ENCODE measurements around the gene MOB3B.
"Not testable (repeated sequence)": the region's sequence is repeated elsewhere in the genome, so short reads cannot be mapped to it uniquely, and the experiment has no call there.

MOB3B gene

GRCh38 chr9:27514551-27514950, 15.1 kb downstream of the MOB3B start:
- no peak for DNase-seq

GRCh38 chr9:27511771-27512170, 17.8 kb downstream of the MOB3B start:
- no peak for DNase-seq

DNA sequence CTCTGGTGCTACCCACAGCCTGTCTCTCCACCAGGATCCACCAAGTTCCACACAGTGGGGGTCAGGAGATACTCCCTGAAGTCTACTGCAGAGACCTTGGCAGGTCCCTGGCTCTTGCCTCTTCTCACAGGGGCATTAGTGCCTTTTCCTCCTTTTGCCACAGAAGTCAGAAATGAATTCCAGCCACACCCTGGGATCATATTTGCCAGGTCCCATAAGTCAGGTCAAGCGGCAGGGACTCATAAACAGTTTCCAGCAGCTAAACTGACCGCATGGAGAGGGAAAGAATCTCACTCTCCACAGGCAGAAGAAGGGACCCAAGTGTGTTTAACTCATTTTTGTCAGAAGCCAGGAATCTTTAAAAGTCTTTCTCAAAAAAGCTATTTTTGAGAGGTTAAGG, 18.8 kb downstream of the MOB3B start:
- no peak for DNase-seq

DNA sequence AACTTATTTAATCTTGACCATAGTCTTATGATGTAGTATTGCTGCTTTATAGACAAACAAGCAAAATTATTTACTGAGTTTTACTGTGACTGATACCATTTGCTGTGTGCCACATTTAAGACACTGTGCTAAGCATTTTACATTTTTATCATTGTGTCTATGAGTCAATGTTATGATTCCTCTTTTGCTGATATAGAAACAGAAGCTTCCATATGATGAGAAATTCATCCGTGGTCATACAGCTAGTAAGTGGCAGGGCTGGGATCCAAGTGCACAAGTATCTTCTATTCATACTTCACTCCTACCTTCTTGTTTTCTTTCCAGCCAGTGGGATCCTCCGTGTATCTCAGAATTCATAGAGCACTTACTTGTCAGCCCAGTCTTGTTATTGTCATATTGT, 22.6 kb downstream of the MOB3B start:
- DNase-seq = no peak

GRCh38 chr9:27505744-27506161, 23.9 kb downstream of the MOB3B start:
- no peak for DNase-seq

GRCh38 chr9:27504259-27504658, 25.4 kb downstream of the MOB3B start:
- DNase-seq = no peak

GRCh38 chr9:27503623-27504022, 26.0 kb downstream of the MOB3B start:
- no peak for DNase-seq

GRCh38 chr9:27500902-27501301, 28.7 kb downstream of the MOB3B start:
- not testable (repeated sequence) for DNase-seq

- DNase-seq = no peak
Observed at GRCh38 chr9:27499451-27499850, 30.2 kb downstream of the MOB3B start.

- no peak for DNase-seq
Observed at GRCh38 chr9:27497883-27498417, 31.7 kb downstream of the MOB3B start.

DNA sequence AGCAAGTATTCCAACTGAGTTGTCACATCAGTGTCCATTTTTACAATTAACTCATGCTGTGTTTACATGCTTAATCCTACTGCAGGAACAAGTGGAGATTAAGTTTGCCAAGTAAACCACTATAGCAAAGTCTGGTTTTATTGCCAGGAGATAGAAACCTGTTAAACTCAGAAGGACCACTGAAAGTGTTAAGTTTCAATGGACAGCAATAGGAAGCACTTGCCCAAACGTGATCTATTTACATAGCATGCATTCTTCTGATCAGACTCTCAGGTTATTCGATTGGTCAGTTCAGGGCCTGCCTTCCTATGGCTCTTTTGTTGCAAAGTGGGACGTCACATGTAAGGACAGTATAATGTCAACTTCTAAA, 33.5 kb downstream of the MOB3B start:
- DNase-seq = no peak

DNA sequence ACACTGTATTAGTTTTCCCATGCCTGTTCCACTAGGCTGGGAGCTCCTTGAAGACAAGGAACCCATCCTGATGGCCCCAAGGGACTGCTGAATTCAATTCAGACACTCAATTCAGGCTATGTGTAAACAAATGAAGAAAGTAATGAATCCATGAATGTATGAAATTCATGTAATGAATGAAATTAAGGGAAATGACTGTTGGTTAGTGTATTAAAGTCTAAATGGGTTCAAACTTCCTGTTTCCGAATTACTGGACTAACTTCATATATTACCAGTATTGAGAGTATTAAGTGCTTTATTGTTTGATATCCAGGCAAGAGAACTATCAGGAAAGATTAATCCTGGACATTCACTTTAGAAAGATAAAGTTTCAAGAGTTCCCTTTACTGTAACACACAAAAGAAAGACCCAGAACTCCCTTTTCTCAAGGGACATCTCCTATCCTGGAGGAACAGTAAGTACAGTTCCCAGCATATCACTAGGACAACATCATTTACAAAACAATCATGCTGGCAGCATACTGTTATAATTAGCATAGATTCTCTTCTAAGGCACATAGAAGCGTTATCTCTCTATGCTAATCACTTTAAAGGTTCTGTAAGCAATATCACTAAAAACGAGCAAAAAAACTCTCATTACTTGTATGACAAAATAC, 34.0 kb downstream of the MOB3B start:
- DNase-seq = no peak

- no peak for DNase-seq
Observed at GRCh38 chr9:27491154-27491553, 38.5 kb downstream of the MOB3B start.

- no peak for DNase-seq
Observed at GRCh38 chr9:27489087-27489876, 40.3 kb downstream of the MOB3B start.

GRCh38 chr9:27487927-27488326, 41.7 kb downstream of the MOB3B start:
- DNase-seq = no peak

GRCh38 chr9:27487128-27487640, 42.4 kb downstream of the MOB3B start:
- DNase-seq = no peak

GRCh38 chr9:27485158-27485557, 44.5 kb downstream of the MOB3B start:
- DNase-seq = no peak

- no peak for DNase-seq
Observed at GRCh38 chr9:27483576-27483975, 46.0 kb downstream of the MOB3B start.

DNA sequence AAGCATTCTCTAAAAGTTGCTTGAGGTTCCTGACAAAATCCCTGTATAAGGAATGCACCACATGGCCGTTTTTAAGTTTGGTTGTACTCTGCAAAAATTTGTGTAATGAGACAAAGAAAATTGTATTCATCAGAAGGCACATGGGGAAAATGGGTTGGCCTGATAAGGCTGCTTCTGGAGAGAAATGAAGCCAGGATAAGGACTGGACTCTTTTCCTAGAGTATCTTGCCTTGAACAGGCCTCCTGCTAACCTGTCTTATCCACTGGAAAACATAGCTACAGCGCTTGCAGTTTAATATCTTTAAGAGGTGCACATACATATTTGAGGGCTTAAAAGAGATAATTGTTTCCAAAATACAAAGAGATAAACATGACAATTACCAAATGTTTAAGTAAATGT, 46.9 kb downstream of the MOB3B start:
- no peak for DNase-seq

DNA sequence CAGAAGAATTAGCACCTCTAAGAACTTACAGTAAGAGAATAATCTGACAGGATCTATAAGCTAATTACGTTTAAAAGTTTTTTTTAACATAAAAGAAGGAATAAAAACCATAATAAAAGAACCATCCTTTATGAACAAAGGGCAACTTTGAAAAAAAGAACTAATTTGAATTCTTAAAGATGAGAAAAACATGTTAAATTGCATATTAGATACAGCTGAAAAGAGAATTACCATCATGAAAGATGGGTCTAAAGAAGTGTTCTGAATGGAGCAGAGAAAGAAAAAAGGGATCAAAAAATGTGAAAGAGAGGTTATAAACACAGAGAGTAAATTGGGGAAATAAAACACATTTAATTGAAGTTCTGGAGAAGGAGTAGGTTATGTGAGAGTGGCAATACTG, 51.3 kb downstream of the MOB3B start:
- DNase-seq = no peak

GRCh38 chr9:27476870-27477515, 52.6 kb downstream of the MOB3B start:
- no peak for DNase-seq

- DNase-seq = no peak
Observed at GRCh38 chr9:27475057-27475595, 54.5 kb downstream of the MOB3B start.

GRCh38 chr9:27474305-27474704, 55.3 kb downstream of the MOB3B start:
- DNase-seq = no peak
